K562 (cell line): Measurements from ENCODE around the gene RPRD1B. TPM values are rescaled to one million over a fixed set of nuclear protein-coding genes. Genes with fewer than 3 reads are reported as not detected.

Experiments
- ATAC-seq: fragments of 200-7000 bp; cut with Tn5 transposase; 3 replicates; pipeline ENCODE4 v1.9.1; 2020; ENCODE audit warnings: moderate library complexity
- BruUV-seq: library from RNA; stranded (reverse); fragments of 400-500 nt; replicated peaks from 2 replicates; lab custom pipeline; 2021; lab: Mats Ljungman, UMichigan
- CTCF ChIA-PET: fragments of 300-600 bp; formaldehyde crosslinking; extraction: SDS; loops from one replicate; lab custom pipeline; 2021; ENCODE audit warnings: low intra/inter-chr PET ratio; lab: Yijun Ruan, JAX
- POLR2A ChIA-PET: fragments of 300-600, 350-650 bp; sonication (Branson Sonifier 250); formaldehyde crosslinking; extraction: SDS; loops from one replicate; lab custom pipeline; 2021; ENCODE audit warnings: antibody characterized with exemption, inconsistent platforms; lab: Yijun Ruan, JAX
- DNase-seq, 4 experiments: peaks; one replicate each; pipeline versions ENCODE4 v3.0.0 to v3.0.0-alpha.2; 2011 to 2018; ENCODE audit warnings: low spot score in 3 of 4, mixed read lengths in 3 of 4; ENCODE audit errors: extremely low read depth in 1 of 4
- FAIRE-seq: peaks from 2 replicates; lab custom pipeline; 2011; peaks lifted over from hg19 to GRCh38; lab: Jason Lieb, UNC
- H2AFZ ChIP-seq: 2 replicates; pipeline ENCODE4 v1.6.0; 2011; ENCODE audit warnings: low read depth, low read length, control low read depth, inconsistent platforms
- H3K27ac ChIP-seq: fragments of 200-600 bp; 3 replicates; pipeline ENCODE4 v1.8.0; 2011; ENCODE audit warnings: low read depth, mild to moderate bottlenecking, control low read depth, inconsistent platforms, low read length, moderate library complexity, mixed read lengths; ENCODE audit errors: extremely low read depth
- H3K27me3 ChIP-seq, 2 experiments: fragments of 300-600 bp in 1 of 2; 2 replicates in 1 of 2; 3 replicates in 1 of 2; pipeline versions ENCODE4 v1.6.0 to v1.8.0; 2011; ENCODE audit warnings: inconsistent platforms in 2 of 2, low read length in 2 of 2, mild to moderate bottlenecking in 1 of 2, mixed read lengths in 1 of 2, moderate library complexity in 1 of 2; ENCODE audit not compliant: control insufficient read depth in 2 of 2, insufficient read depth in 2 of 2
- H3K36me3 ChIP-seq: fragments of 300-600 bp; 3 replicates; pipeline ENCODE4 v1.8.0; 2011; ENCODE audit warnings: mild to moderate bottlenecking, low read length, inconsistent platforms; ENCODE audit not compliant: control insufficient read depth, insufficient read depth
- H3K4me1 ChIP-seq, 2 experiments: fragments of 200-600 bp in 1 of 2; replicated peaks in 1 of 2; 2 replicates in 1 of 2; 3 replicates in 1 of 2; pipeline versions ENCODE4 v1.5.1 to v1.8.0; 2011; ENCODE audit warnings: inconsistent platforms in 2 of 2, low read length in 2 of 2, mild to moderate bottlenecking in 1 of 2, mixed read lengths in 1 of 2, moderate library complexity in 1 of 2; ENCODE audit not compliant: control insufficient read depth in 2 of 2, insufficient read depth in 2 of 2
- H3K4me2 ChIP-seq: 2 replicates; pipeline ENCODE4 v1.6.1; 2011; ENCODE audit warnings: low read length, control low read depth, inconsistent platforms, mixed read lengths; ENCODE audit not compliant: insufficient read depth
- H3K4me3 ChIP-seq: fragments of 200-600 bp; sonication (generic), shearing (Covaris generic); 2 replicates; pipeline ENCODE4 v1.5.1; 2016; ENCODE audit warnings: control low read depth, inconsistent platforms
- H3K79me2 ChIP-seq: fragments of 200-600 bp; 3 replicates; pipeline ENCODE4 v1.8.0; 2011; ENCODE audit warnings: low read length, inconsistent platforms; ENCODE audit not compliant: control insufficient read depth, insufficient read depth
- H3K9ac ChIP-seq, 2 experiments: 2 replicates each; pipeline versions ENCODE4 v1.6.0 to v1.6.1; 2011; ENCODE audit warnings: low read depth in 2 of 2, low read length in 2 of 2, control low read depth in 1 of 2, inconsistent platforms in 1 of 2, mild to moderate bottlenecking in 1 of 2, mixed read lengths in 1 of 2; ENCODE audit not compliant: insufficient read depth in 1 of 2
- H3K9me1 ChIP-seq: one replicate; pipeline ENCODE4 v1.6.0; 2011; ENCODE audit warnings: inconsistent platforms, mild to moderate bottlenecking, low read length, moderate library complexity; ENCODE audit not compliant: control insufficient read depth, insufficient read depth
- H3K9me3 ChIP-seq: replicated peaks from 2 replicates; pipeline ENCODE4 v1.5.1; 2011; ENCODE audit warnings: low read depth, low read length, inconsistent platforms; ENCODE audit not compliant: control insufficient read depth, insufficient read depth
- H4K20me1 ChIP-seq: replicated peaks from 2 replicates; pipeline ENCODE4 v1.6.1; 2011; ENCODE audit warnings: low read length, inconsistent platforms, mixed read lengths; ENCODE audit not compliant: control insufficient read depth, insufficient read depth
- CEBPB ChIP-seq: fragments of 450-650 bp; IDR thresholded peaks from 2 replicates; pipeline ENCODE4 v1.6.1; 2016; ENCODE audit warnings: missing genetic modification characterization, missing compliant biosample characterization
- CEBPG ChIP-seq, 3 experiments: fragments of 200-800 bp in 1 of 3; sonication (Bioruptor generic) in 1 of 3; sonication (generic) in 1 of 3; formaldehyde crosslinking in 1 of 3; IDR thresholded peaks in 2 of 3; conservative IDR thresholded peaks in 1 of 3; 2 replicates each; pipeline versions ENCODE4 v1.6.1 to v1.8.0; 2016 to 2022; ENCODE audit warnings: missing compliant biosample characterization in 2 of 3, missing genetic modification characterization in 2 of 3, mild to moderate bottlenecking in 1 of 3, missing genetic modification reagents in 1 of 3
- WGBS: fragments of 100-300 bp; shearing (Covaris generic); methylation state at CpG from one replicate; pipeline ENCODE4 v1.1.6; 2016; ENCODE audit warnings: low coverage, mixed read lengths; ENCODE audit not compliant: insufficient coverage; ENCODE audit errors: missing lambda C conversion rate; 5-methylcytosine and 5-hydroxymethylcytosine counted together
- in situ Hi-C: fragments of 300-500 bp; cut with MboI; formaldehyde crosslinking; loops from 4 replicates; pipeline ENCODE4 v1.15.0; 2018; ENCODE audit warnings: inconsistent platforms, mixed read lengths
- intact Hi-C: fragments of 100-400 bp; cut with micrococcal nuclease; formaldehyde crosslinking; loops from 2 replicates; pipeline ENCODE4 v1.14.2; 2022
- polyA plus RNA-seq, 8 experiments: library from polyadenylated mRNA; depleted of rRNA in 4 of 8; stranded (reverse) in 5 of 8; unstranded in 3 of 8; fragments of >200 nt; fragmentation: Nextera tagmentation in 2 of 8; fragmentation: Illumina TruSeq in 1 of 8; extraction: Ambion mirVana in 2 of 8; extraction: Trizol in 1 of 8; gene quantifications; 2 replicates each; pipeline versions ENCODE4 v1.2.1 to v1.2.3, GENCODE V29; 2011 to 2014; ENCODE audit warnings: inconsistent platforms in 1 of 8, missing spikeins in 1 of 8
- total RNA-seq, 7 experiments: library from RNA; depleted of rRNA in 6 of 7; stranded (reverse); fragments of >200 nt in 6 of 7; fragmentation: Illumina TruSeq in 2 of 7; extraction: Trizol in 2 of 7; gene quantifications; 2 replicates each; pipeline versions ENCODE4 v1.2.1 to v1.2.3, GENCODE V29; 2011 to 2021; ENCODE audit warnings: low replicate concordance in 1 of 7
- TF ChIP-seq, protein P1 (sequence below): fragments of 250-450 bp; sonication (Bioruptor Pico); IDR thresholded peaks from 2 replicates; pipeline ENCODE4 v1.4.0; 2020; ENCODE audit warnings: mild to moderate bottlenecking, moderate library complexity

The RPRD1B gene
- total and polyA plus RNA-seq, 9 of the 15 experiments (the other 6 are each of a cell fraction or from before 2014, with no cell fraction given), result 5.5 to 43.0 (median 24.4) TPM

DNA sequence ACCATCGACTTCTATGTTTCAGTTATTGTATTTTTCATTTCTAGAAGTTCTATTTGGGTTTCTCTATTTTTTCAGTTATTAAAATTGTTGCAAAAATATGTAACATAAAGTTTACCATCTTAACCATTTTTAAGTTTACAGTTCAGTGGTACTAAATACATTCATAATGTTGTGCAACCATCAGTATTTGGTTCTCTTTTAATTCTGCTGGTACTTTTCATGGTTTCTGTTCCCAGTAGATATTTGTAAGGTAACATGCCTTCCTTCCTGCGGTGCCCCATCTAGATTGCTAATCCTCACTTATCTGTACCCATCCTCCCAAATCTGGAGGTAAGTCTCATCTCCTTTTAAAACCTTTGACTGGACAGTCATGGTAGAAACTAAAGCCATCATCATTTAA, 83.7 kb downstream of the RPRD1B start:
- no peak overlapping the region for H3K27ac ChIP-seq
- FAIRE-seq (no peak), ATAC-seq (no peak)
- 33% methylated on average over 2 of the region's 2 CpGs for WGBS
- no peak overlapping the region for H3K9ac ChIP-seq
- H3K9me1 ChIP-seq, result no peaks in the 10 kb centered on the region
- H3K4me2 ChIP-seq, result no peak overlapping the region
- no peaks in the 10 kb centered on the region for H3K79me2 ChIP-seq
- in situ Hi-C loops, result no loop called here
- H4K20me1 ChIP-seq, result no peaks in the 10 kb centered on the region
- intact Hi-C loops, result no loop called here
- CTCF ChIA-PET, result no interaction called here
- BruUV-seq, result no TSS peak
- TF ChIP-seq CEBPB (tag) (peak; percentile 57), CEBPG (CRISPR knock-in tag; IDR thresholded peaks at IDR 0.05) (no peak), CEBPG (tag; conservative IDR thresholded peaks at IDR 0.05 in 1 of 2, IDR thresholded peaks at IDR 0.05 in 1 of 2) (peak in 1 of 2 experiments; percentile 49; a peak in 2 of 4 replicates)
- TF ChIP-seq, protein P1, sequence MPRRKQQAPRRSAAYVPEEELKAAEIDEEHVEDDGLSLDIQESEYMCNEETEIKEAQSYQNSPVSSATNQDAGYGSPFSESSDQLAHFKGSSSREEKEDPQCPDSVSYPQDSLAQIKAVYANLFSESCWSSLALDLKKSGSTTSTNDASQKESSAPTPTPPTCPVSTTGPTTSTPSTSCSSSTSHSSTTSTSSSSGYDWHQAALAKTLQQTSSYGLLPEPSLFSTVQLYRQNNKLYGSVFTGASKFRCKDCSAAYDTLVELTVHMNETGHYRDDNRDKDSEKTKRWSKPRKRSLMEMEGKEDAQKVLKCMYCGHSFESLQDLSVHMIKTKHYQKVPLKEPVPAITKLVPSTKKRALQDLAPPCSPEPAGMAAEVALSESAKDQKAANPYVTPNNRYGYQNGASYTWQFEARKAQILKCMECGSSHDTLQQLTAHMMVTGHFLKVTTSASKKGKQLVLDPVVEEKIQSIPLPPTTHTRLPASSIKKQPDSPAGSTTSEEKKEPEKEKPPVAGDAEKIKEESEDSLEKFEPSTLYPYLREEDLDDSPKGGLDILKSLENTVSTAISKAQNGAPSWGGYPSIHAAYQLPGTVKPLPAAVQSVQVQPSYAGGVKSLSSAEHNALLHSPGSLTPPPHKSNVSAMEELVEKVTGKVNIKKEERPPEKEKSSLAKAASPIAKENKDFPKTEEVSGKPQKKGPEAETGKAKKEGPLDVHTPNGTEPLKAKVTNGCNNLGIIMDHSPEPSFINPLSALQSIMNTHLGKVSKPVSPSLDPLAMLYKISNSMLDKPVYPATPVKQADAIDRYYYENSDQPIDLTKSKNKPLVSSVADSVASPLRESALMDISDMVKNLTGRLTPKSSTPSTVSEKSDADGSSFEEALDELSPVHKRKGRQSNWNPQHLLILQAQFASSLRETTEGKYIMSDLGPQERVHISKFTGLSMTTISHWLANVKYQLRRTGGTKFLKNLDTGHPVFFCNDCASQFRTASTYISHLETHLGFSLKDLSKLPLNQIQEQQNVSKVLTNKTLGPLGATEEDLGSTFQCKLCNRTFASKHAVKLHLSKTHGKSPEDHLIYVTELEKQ (CRISPR knock-in tag), result no peak
- TF ChIP-seq, all 486 proteins: peak for 2
- no peaks in the 10 kb centered on the region for H3K36me3 ChIP-seq
- peaks cover 26% of the 10 kb centered on the region in 2 experiments for H3K4me1 ChIP-seq
- POLR2A ChIA-PET, result no interaction called here
- no peaks in the 10 kb centered on the region for H3K27me3 ChIP-seq
- H3K9me3 ChIP-seq, result no peaks in the 10 kb centered on the region
- H3K4me3 ChIP-seq, result no peak overlapping the region
- no peak overlapping the region for H2AFZ ChIP-seq
- no peak for DNase-seq
